GM19324 (cell line): ENCODE results near the gene ABR.

ENCODE experiments used
- ATAC-seq: cut with Tn5 transposase; IDR thresholded peaks from one replicate; pipeline ENCODE4 v1.9.1; 2021; ENCODE audit warnings: mild to moderate bottlenecking, moderate library complexity; ENCODE audit not compliant: unreplicated experiment, low FRiP score

The ABR gene

GRCh38 chr17:1036171-1036844 is 143.5 kb downstream of the ABR start:
- ATAC-seq, result no peak

DNA sequence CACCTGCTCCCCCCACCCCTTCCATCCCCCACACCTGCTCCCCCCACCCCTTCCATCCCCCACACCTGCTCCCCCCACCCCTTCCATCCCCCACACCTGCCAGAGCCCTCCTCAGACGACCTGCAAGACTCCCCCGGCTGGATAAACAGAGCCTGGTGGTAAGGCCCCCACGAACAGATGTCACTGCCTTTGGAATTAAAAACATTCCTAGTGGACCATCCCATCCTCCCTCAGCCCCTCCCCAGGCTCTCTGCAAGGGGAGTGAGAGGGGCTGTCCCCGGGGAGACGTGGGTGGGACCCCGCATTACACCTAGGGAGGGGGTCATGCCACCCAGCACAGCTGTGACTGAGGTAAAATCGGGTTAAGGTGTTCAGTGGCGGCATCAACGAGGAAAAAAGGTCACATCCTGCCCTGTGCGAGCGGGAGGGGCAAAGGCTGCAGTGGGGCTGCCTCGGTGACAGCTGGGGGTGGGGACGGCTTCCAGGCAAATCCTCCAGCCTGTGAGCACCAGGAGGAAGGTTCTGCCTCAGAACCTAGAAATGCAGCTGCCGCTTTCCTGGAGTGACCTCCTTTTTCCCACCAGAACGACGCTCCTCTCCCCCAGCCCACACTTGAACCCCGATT is 144.1 kb downstream of the ABR start:
- no peak for ATAC-seq

DNA sequence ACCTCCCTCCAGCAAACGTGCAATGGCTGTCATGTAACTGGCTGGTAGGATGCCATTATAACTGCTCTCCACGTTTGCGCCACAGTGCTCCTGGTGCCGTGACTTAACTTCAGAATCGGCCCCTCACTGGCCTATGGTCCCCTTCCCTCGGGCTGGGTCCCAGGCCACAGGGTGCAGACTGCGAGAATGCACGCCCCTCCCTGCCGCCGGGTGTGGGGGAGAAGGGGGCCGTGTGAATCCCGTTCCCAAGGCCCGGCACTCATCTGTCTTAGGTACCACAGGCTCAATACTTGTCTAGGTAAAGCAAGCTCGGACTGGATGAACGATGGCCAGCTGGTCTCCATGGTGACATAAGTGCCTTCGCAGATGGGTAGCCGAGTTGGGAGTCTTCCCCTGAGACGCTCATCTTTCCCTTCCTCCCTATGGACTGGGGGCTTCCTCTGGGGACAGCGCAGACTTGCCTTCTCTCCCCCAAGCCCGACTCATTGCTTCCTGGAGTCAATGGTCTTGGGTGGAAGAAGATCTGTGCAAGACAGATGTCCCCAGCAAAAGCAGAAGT is 145.1 kb downstream of the ABR start:
- ATAC-seq, result no peak

DNA sequence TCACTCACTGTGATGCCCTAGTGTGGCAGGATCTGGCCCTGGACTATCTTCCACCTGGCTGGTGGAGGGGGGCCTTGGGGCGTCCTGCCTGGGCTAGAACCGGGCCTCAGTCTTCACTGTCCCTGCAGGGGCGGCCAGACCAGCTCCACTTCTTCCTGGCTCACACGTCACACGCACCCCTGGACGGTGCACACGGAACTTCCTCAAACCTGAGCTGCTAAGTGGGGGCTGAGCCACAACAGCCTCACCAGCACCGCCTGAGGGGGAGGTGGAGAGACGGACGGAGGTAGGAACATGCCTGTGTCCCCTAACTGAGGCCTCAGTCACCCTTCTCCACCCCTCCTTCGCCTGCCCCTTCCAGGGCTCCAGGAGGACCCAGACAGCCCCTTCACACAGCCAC is 146.3 kb downstream of the ABR start:
- no peak for ATAC-seq

GRCh38 chr17:1032391-1032790 is 147.4 kb downstream of the ABR start:
- no peak for ATAC-seq

GRCh38 chr17:1031711-1032110 is 148.1 kb downstream of the ABR start:
- no peak for ATAC-seq

DNA sequence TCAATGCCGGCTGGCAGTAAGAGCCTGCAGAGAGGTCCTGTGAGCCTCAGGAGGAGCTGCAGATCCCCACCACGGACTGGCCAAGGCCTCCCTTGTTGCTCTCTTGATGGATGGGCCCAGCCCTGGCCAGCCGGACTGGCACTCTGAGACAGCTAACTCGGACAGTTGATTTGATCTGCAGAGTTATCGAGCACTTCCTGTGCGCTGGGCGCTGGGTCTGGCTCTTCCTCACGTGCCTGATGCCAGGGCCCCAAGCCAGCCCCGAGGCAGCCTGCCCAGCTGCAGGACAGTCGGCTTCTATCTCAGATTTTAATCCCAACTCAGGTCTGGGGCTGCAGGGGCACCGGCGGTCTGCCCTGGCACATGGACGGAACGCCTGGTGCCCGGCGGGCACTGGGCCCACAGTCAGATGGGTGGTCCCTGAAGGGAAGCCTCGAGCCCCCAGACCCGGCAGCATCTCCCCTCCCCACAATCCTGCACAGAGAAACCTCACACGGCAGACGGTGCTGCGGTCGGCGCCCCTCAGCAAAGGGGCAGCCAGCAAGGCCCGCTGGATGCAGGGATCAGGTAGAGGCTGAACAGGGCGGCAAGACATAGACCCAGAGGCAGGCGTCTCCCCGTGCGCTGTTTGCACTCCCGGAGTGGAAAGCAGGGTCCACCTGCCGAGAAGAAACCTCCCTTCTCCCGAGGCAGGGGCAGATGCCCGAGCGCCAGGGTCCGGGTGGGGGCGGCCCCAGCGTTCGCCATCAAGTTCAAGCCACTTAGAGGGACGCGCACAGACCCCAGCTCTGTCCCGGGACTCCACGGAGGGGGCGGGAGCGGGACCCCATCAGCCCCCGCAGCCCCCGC is 148.9 kb downstream of the ABR start:
- ATAC-seq, result no peak

- ATAC-seq, result no peak
Measured at GRCh38 chr17:1029922-1030644, 149.7 kb downstream of the ABR start.

GRCh38 chr17:1029196-1029921 is 150.4 kb downstream of the ABR start:
- no peak for ATAC-seq

DNA sequence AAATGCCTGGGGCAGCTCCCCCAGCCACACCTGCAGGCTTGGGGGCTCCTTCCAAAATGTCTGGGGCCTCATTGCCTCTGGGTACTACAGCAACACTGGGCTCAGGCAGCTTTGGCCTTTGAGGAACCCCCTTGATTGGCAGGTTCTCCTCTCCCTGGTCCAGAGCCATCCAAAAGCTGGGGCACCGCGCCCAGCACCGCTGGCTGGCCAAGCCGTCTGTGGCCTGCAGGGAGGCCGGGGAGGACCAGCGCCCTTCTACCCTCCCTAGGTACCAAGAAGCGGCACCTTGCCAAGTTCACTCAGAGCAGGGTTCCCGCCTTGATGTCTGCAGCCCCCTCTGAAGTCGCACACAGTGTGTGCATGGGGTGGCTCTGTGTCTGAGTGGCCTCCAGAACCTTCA is 152.7 kb downstream of the ABR start:
- no peak for ATAC-seq

GRCh38 chr17:1026599-1026975 is 153.2 kb downstream of the ABR start:
- no peak for ATAC-seq

DNA sequence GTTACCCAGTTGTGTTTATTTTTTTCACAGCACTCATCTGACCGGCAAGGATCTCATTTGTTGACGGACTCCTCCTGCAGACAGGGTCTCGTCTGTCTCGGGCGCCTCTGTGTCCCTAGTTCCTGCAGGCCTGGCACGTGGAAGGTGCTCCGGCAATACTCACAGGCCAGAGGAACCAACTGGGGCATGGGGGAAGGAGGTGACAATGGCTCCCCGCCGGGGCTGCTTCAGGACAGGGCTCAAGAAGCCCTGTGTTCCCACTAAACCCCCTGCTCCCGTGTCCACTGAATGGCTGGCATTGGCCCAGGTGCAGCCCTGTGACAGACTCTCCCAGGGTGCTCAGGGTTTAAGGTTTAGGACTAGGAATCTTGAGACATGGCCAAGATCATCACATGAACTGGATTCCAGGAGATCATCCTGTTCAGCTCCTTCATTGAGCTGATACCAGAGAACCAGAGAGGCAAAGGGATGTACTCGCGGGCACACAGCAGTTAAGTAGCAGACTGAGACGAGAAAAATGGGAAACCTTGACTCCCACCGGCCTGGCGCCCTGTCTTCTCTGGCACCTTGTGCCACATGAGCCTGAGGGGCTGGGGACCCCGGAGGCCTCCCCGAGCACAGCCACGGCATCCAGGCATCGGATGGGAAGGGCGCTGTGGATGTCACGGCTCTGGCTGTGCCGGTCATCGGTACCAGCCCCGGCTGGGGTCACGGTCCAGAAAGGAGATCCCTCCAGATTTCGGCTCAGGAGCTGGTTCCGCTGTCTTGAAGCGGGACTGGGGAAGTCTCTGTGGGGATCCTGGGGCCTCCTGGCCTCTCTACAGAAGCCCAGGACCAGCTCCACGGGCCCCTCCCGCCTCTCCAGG is 153.8 kb downstream of the ABR start:
- no peak for ATAC-seq

DNA sequence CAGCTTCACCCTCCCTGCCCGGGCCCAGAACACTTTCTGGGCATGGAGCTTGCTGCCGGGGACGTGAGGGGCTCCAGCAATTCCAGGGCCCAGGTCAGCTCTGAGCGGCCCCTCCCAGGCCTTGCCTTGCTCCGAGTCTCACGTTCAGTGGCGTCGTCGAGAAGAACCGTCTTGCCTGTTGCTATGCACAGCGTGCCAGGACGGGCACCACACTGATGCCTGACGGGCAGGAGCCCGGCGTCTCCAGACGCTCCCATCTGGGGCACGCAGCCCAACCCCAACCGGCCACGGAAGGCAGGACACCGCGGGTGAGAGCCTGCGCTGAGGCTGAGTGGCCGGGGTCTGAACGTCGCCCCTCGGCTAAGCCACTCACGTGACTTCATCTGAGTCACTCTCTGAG is 155.7 kb downstream of the ABR start:
- no peak for ATAC-seq

GRCh38 chr17:1022278-1023024 is 157.3 kb downstream of the ABR start:
- no peak for ATAC-seq

DNA sequence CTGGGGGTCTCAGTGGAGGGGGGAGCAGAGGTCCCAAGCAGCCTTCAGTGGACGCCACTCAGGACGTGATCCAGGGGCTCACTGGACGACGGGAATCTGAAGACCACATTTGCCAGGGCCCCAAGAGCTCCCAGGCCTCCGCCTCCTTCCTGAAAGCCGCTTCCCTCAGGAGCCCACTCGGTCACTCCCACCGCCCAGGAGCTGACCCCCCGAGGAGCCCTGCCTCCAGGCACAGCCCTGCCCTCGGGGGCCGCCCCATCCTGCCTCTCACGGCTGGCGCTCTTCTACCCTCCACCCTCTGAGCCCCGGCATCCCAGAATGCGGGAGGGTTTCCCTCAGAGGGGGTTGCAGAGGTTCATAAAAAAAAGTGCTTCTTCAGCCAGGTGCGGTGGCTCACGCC is 158.6 kb downstream of the ABR start:
- ATAC-seq, result no peak

- no peak for ATAC-seq
Measured at GRCh38 chr17:1019451-1019850, 160.3 kb downstream of the ABR start.

DNA sequence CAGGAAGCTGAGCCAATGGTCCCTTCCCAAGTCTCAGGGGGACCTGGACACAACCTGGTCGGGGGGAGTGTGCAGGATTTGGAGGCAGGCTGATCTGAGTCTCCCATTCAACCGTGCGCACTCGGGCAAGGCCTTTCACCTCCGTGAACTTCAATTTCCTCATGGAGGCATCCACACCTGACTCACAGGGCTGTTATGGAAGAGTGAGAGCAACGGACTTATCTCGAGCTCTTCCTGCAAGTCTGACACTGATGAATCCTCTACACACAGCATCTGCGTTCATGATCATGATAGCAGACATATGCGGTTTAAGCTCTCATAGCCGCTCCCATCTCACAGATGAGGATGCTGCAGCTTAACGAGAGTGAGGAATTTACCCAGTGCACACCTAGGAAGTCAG is 161.2 kb downstream of the ABR start:
- ATAC-seq, result no peak

DNA sequence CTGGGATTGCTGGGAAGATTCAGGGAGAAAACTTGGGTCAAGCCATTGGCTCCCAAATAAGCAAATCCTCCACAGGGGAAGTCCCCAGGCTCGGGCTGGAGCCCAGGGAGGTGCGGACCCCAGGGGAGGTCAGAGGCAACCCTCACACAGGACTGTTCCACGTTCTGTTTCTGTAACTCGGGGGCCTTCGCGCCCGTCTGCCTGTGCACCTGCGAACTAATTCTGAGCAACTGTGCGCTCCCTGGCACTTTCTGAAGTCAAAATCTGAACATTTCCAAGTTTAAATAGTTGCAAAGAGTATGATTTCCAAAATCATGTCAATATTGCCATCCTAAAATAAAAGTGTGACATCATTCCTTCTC is 166.1 kb downstream of the ABR start:
- no peak for ATAC-seq
